GM12875 (cell line): ENCODE data around the gene TMEM150B.

Experiments used
- H3K4me3 ChIP-seq: one replicate; pipeline ENCODE4 v1.5.1; 2011; ENCODE audit warnings: low read depth, low read length, control low read depth
- CTCF ChIP-seq: IDR thresholded peaks from 2 replicates; pipeline ENCODE4 v1.5.1; 2011; ENCODE audit warnings: low read depth, mild to moderate bottlenecking, control low read depth, inconsistent platforms, low read length, moderate library complexity, borderline replicate concordance; ENCODE audit not compliant: insufficient read depth

TMEM150B gene

GRCh38 chr19:55287361-55288079 is 37.6 kb downstream of the TMEM150B start:
- no peak for TF ChIP-seq CTCF
- H3K4me3 ChIP-seq = no peak overlapping the region

GRCh38 chr19:55285229-55285890 is 39.8 kb downstream of the TMEM150B start:
- H3K4me3 ChIP-seq = no peak overlapping the region
- TF ChIP-seq CTCF = no peak

GRCh38 chr19:55284405-55285058 is 40.6 kb downstream of the TMEM150B start:
- H3K4me3 ChIP-seq = no peak overlapping the region
- no peak for TF ChIP-seq CTCF

- H3K4me3 ChIP-seq = no peak within 1 kb of the TSS
- TF ChIP-seq CTCF = no peak
Measured at GRCh38 chr19:55283548-55284377, 41.4 kb downstream of the TMEM150B start, which contains the start of gene BRSK1. TSS of gene BRSK1 (plus strand) at chr19:55283997. CDS start at chr19:55284443, 446 bp downstream.

GRCh38 chr19:55279770-55280643 is 45.1 kb downstream of the TMEM150B start, which contains the start of gene HSPBP1:
TSS of gene HSPBP1 (minus strand) at chr19:55280110. CDS start at chr19:55279608, 502 bp downstream.
- H3K4me3 ChIP-seq = peak within 1 kb of the TSS; percentile 58
- TF ChIP-seq CTCF = no peak

GRCh38 chr19:55279340-55279739 is 45.8 kb downstream of the TMEM150B start:
- TF ChIP-seq CTCF = no peak
- peak overlapping the region; percentile 58 for H3K4me3 ChIP-seq
